HG02884 (cell line): ENCODE data around the gene CLHC1.
"Not testable (repeated sequence)": the region's sequence is repeated elsewhere in the genome, so short reads cannot be mapped to it uniquely, and the experiment has no call there.

Experiments used
- ATAC-seq: cut with Tn5 transposase; IDR thresholded peaks from one replicate; pipeline ENCODE4 v1.9.1; 2021; ENCODE audit warnings: mild to moderate bottlenecking, moderate library complexity; ENCODE audit not compliant: unreplicated experiment

CLHC1 gene

GRCh38 chr2:55138014-55138881 is 93.8 kb downstream of the CLHC1 start:
- no peak for ATAC-seq

- no peak for ATAC-seq
These were observed 94.8 kb downstream of the CLHC1 start for GRCh38 chr2:55137024-55137958.

- no peak for ATAC-seq
These were observed 96.0 kb downstream of the CLHC1 start for GRCh38 chr2:55136138-55136541.

GRCh38 chr2:55135491-55135890 is 96.6 kb downstream of the CLHC1 start:
- ATAC-seq, result no peak

- ATAC-seq, result no peak
These were observed 97.8 kb downstream of the CLHC1 start for GRCh38 chr2:55134316-55134706.

- peak; percentile 73 for ATAC-seq
These were observed 98.4 kb downstream of the CLHC1 start for GRCh38 chr2:55133467-55134315.

GRCh38 chr2:55130849-55131248 is 101.2 kb downstream of the CLHC1 start:
- no peak for ATAC-seq

- not testable (repeated sequence) for ATAC-seq
These were observed 105.5 kb downstream of the CLHC1 start for GRCh38 chr2:55126643-55127042.
